Central memory CD8-positive, alpha-beta T cell (primary cell): ENCODE measurements around the gene MAMDC2.

ENCODE experiments used
- ATAC-seq: fragments of 150-1000 bp; cut with Tn5 transposase; replicated peaks from 2 replicates; pipeline ENCODE4 v1.10.0; 2022; ENCODE audit warnings: mild to moderate bottlenecking, moderate FRiP score, moderate number of reproducible peaks; ENCODE audit not compliant: poor library complexity, severe bottlenecking; ENCODE audit errors: extremely low read depth
- DNase-seq, 2 donors: peaks; one replicate each; pipeline ENCODE4 v3.0.0; 2021; ENCODE audit warnings: low spot score in 2 of 2
- H3K27ac Mint-ChIP-seq: one replicate; pipeline ENCODE4 v1.8.0; 2022; ENCODE audit warnings: low read depth, mild to moderate bottlenecking, moderate library complexity, mixed read lengths
- H3K27me3 Mint-ChIP-seq: one replicate; pipeline ENCODE4 v1.8.0; 2022; ENCODE audit warnings: mixed read lengths
- H3K36me3 Mint-ChIP-seq: one replicate; pipeline ENCODE4 v1.8.0; 2022; ENCODE audit warnings: mild to moderate bottlenecking, moderate library complexity, mixed read lengths; ENCODE audit not compliant: insufficient read depth
- H3K4me1 Mint-ChIP-seq: one replicate; pipeline ENCODE4 v1.8.0; 2022; ENCODE audit warnings: mixed read lengths
- H3K4me3 Mint-ChIP-seq: one replicate; pipeline ENCODE4 v1.8.0; 2022; ENCODE audit warnings: mild to moderate bottlenecking, moderate library complexity, mixed read lengths
- H3K9me3 Mint-ChIP-seq: one replicate; pipeline ENCODE4 v1.8.0; 2022; ENCODE audit warnings: mixed read lengths

MAMDC2 gene

GRCh38 chr9:70142101-70142500 is 98.5 kb downstream of the MAMDC2 start:
- no peaks in the 10 kb centered on the region for H3K36me3 Mint-ChIP-seq
- no peaks in the 10 kb centered on the region for H3K9me3 Mint-ChIP-seq
- no peaks in the 10 kb centered on the region for H3K4me1 Mint-ChIP-seq
- no peak overlapping the region for H3K27ac Mint-ChIP-seq
- ATAC-seq, result no peak
- no peak for DNase-seq
- peaks cover 63% of the 10 kb centered on the region for H3K27me3 Mint-ChIP-seq
- no peak overlapping the region for H3K4me3 Mint-ChIP-seq

DNA sequence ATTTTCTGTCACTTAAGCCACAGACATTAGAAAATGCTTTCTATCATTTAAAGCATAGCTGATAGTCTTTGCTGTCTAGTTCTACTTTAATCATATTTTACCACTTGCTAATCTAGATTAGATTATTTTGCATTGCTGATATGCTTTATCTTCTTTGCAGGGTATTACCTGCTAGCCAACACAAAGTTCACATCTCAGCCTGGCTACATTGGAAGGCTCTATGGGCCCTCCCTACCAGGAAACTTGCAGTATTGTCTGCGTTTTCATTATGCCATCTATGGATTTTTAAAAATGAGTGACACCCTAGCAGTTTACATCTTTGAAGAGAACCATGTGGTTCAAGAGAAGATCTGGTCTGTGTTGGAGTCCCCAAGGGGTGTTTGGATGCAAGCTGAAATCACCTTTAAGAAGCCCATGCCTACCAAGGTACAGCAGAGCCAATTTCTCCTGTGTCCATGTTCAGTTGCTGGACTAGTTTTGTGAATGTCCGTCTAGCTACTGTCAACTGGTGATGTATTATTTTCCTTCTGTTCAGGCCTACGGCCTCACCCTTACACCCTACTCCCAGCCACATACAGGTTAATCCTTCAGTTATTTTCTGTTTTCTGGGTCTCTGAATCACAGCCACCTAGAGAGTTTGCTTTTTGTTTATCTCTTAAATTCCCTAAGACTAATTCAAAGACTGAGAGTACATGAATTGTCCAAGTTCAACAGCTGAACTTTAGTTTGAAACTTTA is 99.9 kb downstream of the MAMDC2 start:
- Mint-ChIP-seq H3K36me3 (no peaks in the 10 kb centered on the region), H3K27me3 (peaks cover 66% of the 10 kb centered on the region), H3K4me3 (no peak overlapping the region), H3K27ac (no peak overlapping the region), H3K4me1 (no peaks in the 10 kb centered on the region), H3K9me3 (no peaks in the 10 kb centered on the region)
- no peak for DNase-seq
- no peak for ATAC-seq

DNA sequence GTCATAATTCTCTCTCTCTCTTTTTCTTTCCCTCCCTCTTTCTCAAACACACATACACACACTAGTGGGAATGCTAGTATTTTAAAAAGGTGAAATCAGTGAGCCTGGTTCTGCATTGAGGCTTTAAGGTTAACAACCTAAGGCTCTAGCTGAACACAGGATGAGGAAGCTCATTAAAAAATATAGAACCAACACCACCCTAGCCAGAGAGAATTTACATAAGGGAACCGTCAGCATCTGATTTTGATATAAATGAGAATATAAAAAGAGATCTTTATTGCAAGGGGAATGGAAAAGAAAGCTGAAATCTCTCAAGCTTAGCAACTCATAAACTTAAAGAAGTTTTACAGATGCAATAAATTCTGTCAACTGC is 100.5 kb downstream of the MAMDC2 start:
- Mint-ChIP-seq H3K4me1 (no peaks in the 10 kb centered on the region), H3K9me3 (no peaks in the 10 kb centered on the region), H3K27ac (no peak overlapping the region), H3K27me3 (peaks cover 66% of the 10 kb centered on the region), H3K4me3 (no peak overlapping the region), H3K36me3 (no peaks in the 10 kb centered on the region)
- ATAC-seq (no peak), DNase-seq (no peak)

- H3K4me1 Mint-ChIP-seq, result no peaks in the 10 kb centered on the region
- peaks cover 62% of the 10 kb centered on the region for H3K27me3 Mint-ChIP-seq
- H3K36me3 Mint-ChIP-seq, result no peaks in the 10 kb centered on the region
- ATAC-seq (no peak), DNase-seq (no peak)
- H3K4me3 Mint-ChIP-seq, result no peak overlapping the region
- H3K27ac Mint-ChIP-seq, result no peak overlapping the region
- H3K9me3 Mint-ChIP-seq, result no peaks in the 10 kb centered on the region
Observed at GRCh38 chr9:70145981-70146380, 102.3 kb downstream of the MAMDC2 start.

DNA sequence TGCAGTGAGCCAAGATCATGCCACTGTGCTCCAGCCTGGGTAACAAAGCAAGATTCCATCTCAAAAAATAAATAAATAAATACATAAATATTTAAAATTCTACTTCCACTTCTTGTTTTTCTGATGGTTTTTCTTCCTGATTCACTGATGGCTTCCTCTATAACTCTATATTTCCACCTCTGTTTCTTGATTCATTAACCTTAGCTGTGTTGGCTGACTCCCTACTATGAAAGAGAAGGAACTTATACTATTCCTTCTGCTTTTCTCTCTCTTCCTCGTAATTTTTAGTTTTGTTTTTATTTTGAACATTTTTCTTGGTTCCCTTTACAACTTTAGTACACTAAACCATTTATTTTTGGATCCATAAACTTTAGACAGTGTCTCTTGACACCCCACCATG is 103.5 kb downstream of the MAMDC2 start:
- peaks cover 56% of the 10 kb centered on the region for H3K27me3 Mint-ChIP-seq
- ATAC-seq (no peak), DNase-seq (no peak)
- no peak overlapping the region for H3K27ac Mint-ChIP-seq
- no peaks in the 10 kb centered on the region for H3K36me3 Mint-ChIP-seq
- H3K4me1 Mint-ChIP-seq, result no peaks in the 10 kb centered on the region
- H3K4me3 Mint-ChIP-seq, result no peak overlapping the region
- H3K9me3 Mint-ChIP-seq, result no peaks in the 10 kb centered on the region

- Mint-ChIP-seq H3K27me3 (peaks cover 52% of the 10 kb centered on the region), H3K36me3 (no peaks in the 10 kb centered on the region), H3K27ac (no peak overlapping the region), H3K9me3 (no peaks in the 10 kb centered on the region), H3K4me1 (no peaks in the 10 kb centered on the region), H3K4me3 (no peak overlapping the region)
- no peak for ATAC-seq
- DNase-seq, result no peak
Observed at GRCh38 chr9:70147651-70148050, 104.0 kb downstream of the MAMDC2 start.

- H3K27ac Mint-ChIP-seq, result no peak overlapping the region
- peaks cover 56% of the 10 kb centered on the region for H3K27me3 Mint-ChIP-seq
- H3K36me3 Mint-ChIP-seq, result no peaks in the 10 kb centered on the region
- ATAC-seq (no peak), DNase-seq (no peak)
- no peak overlapping the region for H3K4me3 Mint-ChIP-seq
- H3K4me1 Mint-ChIP-seq, result no peaks in the 10 kb centered on the region
- H3K9me3 Mint-ChIP-seq, result no peaks in the 10 kb centered on the region
Observed at GRCh38 chr9:70152350-70152749, 108.7 kb downstream of the MAMDC2 start.

DNA sequence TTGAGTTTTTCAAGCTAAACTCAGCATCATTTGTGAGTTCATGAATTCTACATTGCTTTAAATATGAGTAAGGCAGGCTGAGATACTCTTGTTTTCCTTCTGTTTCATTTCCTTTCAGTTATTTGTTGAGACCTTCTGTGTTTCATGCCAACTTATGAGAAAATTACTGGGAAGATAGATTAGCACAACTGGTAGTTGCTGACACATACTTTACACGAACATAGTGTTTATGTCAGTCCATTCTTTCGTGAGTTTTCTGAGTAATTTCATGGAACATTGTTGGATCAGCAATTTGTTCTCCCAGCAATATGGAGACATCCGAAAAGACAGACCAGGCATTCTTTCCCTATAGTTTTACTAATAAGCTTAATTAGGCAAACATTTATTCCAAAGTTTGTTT is 113.1 kb downstream of the MAMDC2 start:
- H3K27ac Mint-ChIP-seq, result no peak overlapping the region
- H3K9me3 Mint-ChIP-seq, result no peaks in the 10 kb centered on the region
- H3K4me3 Mint-ChIP-seq, result no peak overlapping the region
- no peaks in the 10 kb centered on the region for H3K4me1 Mint-ChIP-seq
- peaks cover 33% of the 10 kb centered on the region for H3K27me3 Mint-ChIP-seq
- H3K36me3 Mint-ChIP-seq, result no peaks in the 10 kb centered on the region
- ATAC-seq, result no peak
- no peak for DNase-seq

GRCh38 chr9:70159630-70160029 is 116.0 kb downstream of the MAMDC2 start:
- DNase-seq (no peak), ATAC-seq (no peak)

GRCh38 chr9:70160686-70161600 is 117.3 kb downstream of the MAMDC2 start:
- Mint-ChIP-seq H3K27ac (no peak overlapping the region), H3K4me1 (no peaks in the 10 kb centered on the region), H3K9me3 (no peaks in the 10 kb centered on the region), H3K36me3 (no peaks in the 10 kb centered on the region), H3K4me3 (no peak overlapping the region), H3K27me3 (peaks cover 19% of the 10 kb centered on the region)
- DNase-seq (no peak), ATAC-seq (no peak)

More at GRCh38 chr9:70159630-70160029, 116.0 kb downstream of the MAMDC2 start:
- no peaks in the 10 kb centered on the region for H3K4me1 Mint-ChIP-seq
- H3K4me3 Mint-ChIP-seq, result no peak overlapping the region
- H3K27ac Mint-ChIP-seq, result no peak overlapping the region
- H3K9me3 Mint-ChIP-seq, result no peaks in the 10 kb centered on the region
- no peaks in the 10 kb centered on the region for H3K36me3 Mint-ChIP-seq
- H3K27me3 Mint-ChIP-seq, result peaks cover 32% of the 10 kb centered on the region

GRCh38 chr9:70165006-70165602 is 121.5 kb downstream of the MAMDC2 start:
- DNase-seq, result no peak
- Mint-ChIP-seq H3K9me3 (no peaks in the 10 kb centered on the region), H3K4me1 (no peaks in the 10 kb centered on the region), H3K27ac (no peak overlapping the region), H3K27me3 (peaks cover 11% of the 10 kb centered on the region), H3K4me3 (no peak overlapping the region), H3K36me3 (no peaks in the 10 kb centered on the region)
- no peak for ATAC-seq

GRCh38 chr9:70168521-70168920 is 124.9 kb downstream of the MAMDC2 start:
- no peaks in the 10 kb centered on the region for H3K36me3 Mint-ChIP-seq
- ATAC-seq, result no peak
- H3K4me1 Mint-ChIP-seq, result no peaks in the 10 kb centered on the region
- H3K9me3 Mint-ChIP-seq, result no peaks in the 10 kb centered on the region
- peaks cover 11% of the 10 kb centered on the region for H3K27me3 Mint-ChIP-seq
- no peak overlapping the region for H3K4me3 Mint-ChIP-seq
- no peak overlapping the region for H3K27ac Mint-ChIP-seq
- no peak for DNase-seq

DNA sequence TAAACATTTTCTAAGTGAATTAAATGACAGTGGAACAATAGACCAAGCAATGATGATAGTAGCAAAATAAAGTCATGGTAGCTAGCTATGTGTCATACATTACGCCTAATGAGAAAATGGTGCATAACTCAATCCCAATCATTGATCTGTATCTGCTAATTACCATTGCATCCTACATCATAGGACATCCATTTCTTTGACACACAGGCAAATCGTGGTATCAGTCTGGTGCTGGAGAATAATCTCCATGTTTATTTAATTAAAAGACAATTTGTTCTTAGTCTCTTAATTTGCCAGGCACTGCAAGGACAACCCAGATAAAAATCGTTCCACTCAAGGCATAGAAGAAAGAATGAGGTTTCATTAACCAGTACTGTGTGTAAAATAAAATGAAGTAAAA is 125.6 kb downstream of the MAMDC2 start:
- no peak for ATAC-seq
- Mint-ChIP-seq H3K9me3 (no peaks in the 10 kb centered on the region), H3K27ac (no peak overlapping the region), H3K27me3 (peaks cover 13% of the 10 kb centered on the region), H3K4me1 (no peaks in the 10 kb centered on the region), H3K4me3 (no peak overlapping the region), H3K36me3 (no peaks in the 10 kb centered on the region)
- DNase-seq, result no peak
